ENCODE measurements around the gene PSMD3.

The PSMD3 gene

GRCh38 chr17:40026816-40027613 lies 46.4 kb downstream of the PSMD3 start:
- Histone ChIP-seq H3K36me3 (ENCODE audit: insufficient read depth, low read length) (peaks cover 63% of the 10 kb centered on the region), H3K9ac (ENCODE audit: insufficient read length) (no peak overlapping the region), H3K27ac (no peak overlapping the region), H3K4me3 (no peak overlapping the region), H3K9me3 (ENCODE audit: low read depth, low read length) (no peaks in the 10 kb centered on the region)
- TF ChIP-seq EZH2 (IDR thresholded peaks at IDR 0.05) (no peak), FOXP2 (optimal IDR thresholded peaks at IDR 0.05; ENCODE audit: control extremely low read depth, extremely low read length, insufficient read depth) (no peak), POLR2AphosphoS5 (IDR thresholded peaks at IDR 0.05; ENCODE audit: borderline replicate concordance, low read depth, low read length) (no peak)
- DNase-seq (ENCODE audit: low read depth, low spot score) = no peak

- Histone ChIP-seq H3K4me3 (no peak overlapping the region), H3K9me3 (ENCODE audit: low read depth, low read length) (no peaks in the 10 kb centered on the region), H3K27ac (no peak overlapping the region), H3K9ac (ENCODE audit: insufficient read length) (no peak overlapping the region), H3K36me3 (ENCODE audit: insufficient read depth, low read length) (peaks cover 63% of the 10 kb centered on the region)
- DNase-seq (ENCODE audit: low read depth, low spot score) = no peak
- no peak for TF ChIP-seq FOXP2 (optimal IDR thresholded peaks at IDR 0.05; ENCODE audit: control extremely low read depth, extremely low read length, insufficient read depth)
- no peak for TF ChIP-seq EZH2 (IDR thresholded peaks at IDR 0.05)
- no peak for TF ChIP-seq POLR2AphosphoS5 (IDR thresholded peaks at IDR 0.05; ENCODE audit: borderline replicate concordance, low read depth, low read length)
Measured at GRCh38 chr17:40027614-40028012, 47.0 kb downstream of the PSMD3 start.

DNA sequence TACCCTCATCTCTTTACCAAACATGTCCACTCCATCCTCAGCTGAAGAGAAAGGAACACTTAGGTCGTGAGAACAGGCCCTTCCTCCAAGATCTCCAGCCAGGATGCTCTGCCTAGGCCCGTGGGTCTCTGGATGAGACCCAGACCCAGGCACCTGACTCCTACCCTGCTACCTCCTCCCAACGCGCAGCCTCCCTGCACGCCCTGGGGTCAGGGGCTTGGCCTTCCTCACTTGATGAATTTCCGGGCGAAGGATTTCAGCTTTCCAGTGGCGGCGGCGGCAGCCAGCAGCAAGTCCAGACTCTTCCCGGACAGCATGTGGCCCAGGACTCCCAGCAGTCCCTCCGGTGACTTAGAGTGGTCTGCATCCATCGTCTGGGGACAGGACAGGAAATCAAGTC lies 48.0 kb downstream of the PSMD3 start:
- no peak overlapping the region for H3K4me3 ChIP-seq
- H3K9ac ChIP-seq (ENCODE audit: insufficient read length) = no peak overlapping the region
- H3K9me3 ChIP-seq (ENCODE audit: low read depth, low read length) = no peaks in the 10 kb centered on the region
- TF ChIP-seq EZH2 (IDR thresholded peaks at IDR 0.05) (no peak), POLR2AphosphoS5 (IDR thresholded peaks at IDR 0.05; ENCODE audit: borderline replicate concordance, low read depth, low read length) (no peak), FOXP2 (optimal IDR thresholded peaks at IDR 0.05; ENCODE audit: control extremely low read depth, extremely low read length, insufficient read depth) (no peak)
- H3K36me3 ChIP-seq (ENCODE audit: insufficient read depth, low read length) = peaks cover 65% of the 10 kb centered on the region
- no peak for DNase-seq (ENCODE audit: low read depth, low spot score)
- H3K27ac ChIP-seq = no peak overlapping the region

- TF ChIP-seq POLR2AphosphoS5 (IDR thresholded peaks at IDR 0.05; ENCODE audit: borderline replicate concordance, low read depth, low read length) (no peak), EZH2 (IDR thresholded peaks at IDR 0.05) (no peak), FOXP2 (optimal IDR thresholded peaks at IDR 0.05; ENCODE audit: control extremely low read depth, extremely low read length, insufficient read depth) (no peak)
- Histone ChIP-seq H3K4me3 (no peak overlapping the region), H3K9me3 (ENCODE audit: low read depth, low read length) (no peaks in the 10 kb centered on the region), H3K9ac (ENCODE audit: insufficient read length) (no peak overlapping the region), H3K27ac (no peak overlapping the region), H3K36me3 (ENCODE audit: insufficient read depth, low read length) (peaks cover 63% of the 10 kb centered on the region)
- no peak for DNase-seq (ENCODE audit: low read depth, low spot score)
Measured at GRCh38 chr17:40031706-40032105, 51.1 kb downstream of the PSMD3 start.

DNA sequence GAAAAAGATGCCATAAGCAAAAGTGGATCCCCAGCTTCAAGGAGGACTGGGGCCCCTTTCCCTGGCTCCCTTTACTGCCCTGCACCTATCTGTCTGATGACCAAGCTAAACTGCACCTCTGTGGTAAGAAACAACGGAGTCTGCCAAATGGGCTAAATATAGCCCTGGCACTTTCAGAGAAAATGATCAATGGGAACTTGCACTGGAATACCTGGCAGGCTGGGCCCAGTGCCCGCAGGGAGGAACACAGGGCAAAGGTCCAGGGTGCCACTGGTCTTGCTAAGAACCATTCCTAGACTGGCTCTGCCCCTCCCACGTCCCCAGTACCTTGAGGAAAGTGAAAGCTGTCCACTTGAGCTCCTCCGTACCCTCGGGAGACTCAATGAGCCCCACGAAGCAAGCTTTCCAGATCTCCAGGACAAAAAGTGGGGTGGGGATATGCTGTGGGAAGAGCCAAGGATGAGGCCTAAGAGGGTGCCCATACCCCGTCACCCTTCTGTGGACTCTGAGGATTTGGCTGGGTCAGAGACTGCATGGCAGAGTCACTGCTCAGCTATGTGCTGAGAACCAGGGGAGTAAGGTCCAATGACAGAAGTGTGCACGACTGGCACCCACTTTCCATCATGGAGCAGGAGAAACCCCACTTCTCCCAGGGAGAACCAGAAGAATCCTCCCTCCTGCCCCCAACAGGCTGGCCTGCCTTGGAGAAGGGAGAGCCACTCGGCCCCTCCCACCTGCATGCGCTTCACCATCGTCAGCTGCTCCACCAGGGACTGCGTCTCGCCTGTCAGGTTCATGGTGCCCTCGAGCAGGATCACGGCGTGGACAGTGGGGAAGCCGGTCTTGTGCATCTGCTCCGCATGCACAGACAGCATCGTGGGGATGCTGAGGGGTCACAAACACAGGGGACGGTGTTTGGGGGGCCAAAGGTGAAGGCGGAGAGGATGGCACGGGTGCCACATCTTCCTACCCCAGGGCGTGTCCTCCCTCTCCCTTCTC lies 52.0 kb downstream of the PSMD3 start:
- Histone ChIP-seq H3K4me3 (no peak overlapping the region), H3K9ac (ENCODE audit: insufficient read length) (no peak overlapping the region), H3K9me3 (ENCODE audit: low read depth, low read length) (no peaks in the 10 kb centered on the region), H3K36me3 (ENCODE audit: insufficient read depth, low read length) (peaks cover 59% of the 10 kb centered on the region), H3K27ac (no peak overlapping the region)
- TF ChIP-seq FOXP2 (optimal IDR thresholded peaks at IDR 0.05; ENCODE audit: control extremely low read depth, extremely low read length, insufficient read depth) (no peak), POLR2AphosphoS5 (IDR thresholded peaks at IDR 0.05; ENCODE audit: borderline replicate concordance, low read depth, low read length) (no peak), EZH2 (IDR thresholded peaks at IDR 0.05) (no peak)
- DNase-seq (ENCODE audit: low read depth, low spot score) = no peak

- H3K9ac ChIP-seq (ENCODE audit: insufficient read length) = no peak overlapping the region
- TF ChIP-seq EZH2 (IDR thresholded peaks at IDR 0.05) = no peak
- no peak for TF ChIP-seq FOXP2 (optimal IDR thresholded peaks at IDR 0.05; ENCODE audit: control extremely low read depth, extremely low read length, insufficient read depth)
- TF ChIP-seq POLR2AphosphoS5 (IDR thresholded peaks at IDR 0.05; ENCODE audit: borderline replicate concordance, low read depth, low read length) = no peak
- H3K27ac ChIP-seq = no peak overlapping the region
- no peak overlapping the region for H3K4me3 ChIP-seq
- H3K36me3 ChIP-seq (ENCODE audit: insufficient read depth, low read length) = peaks cover 57% of the 10 kb centered on the region
- no peaks in the 10 kb centered on the region for H3K9me3 ChIP-seq (ENCODE audit: low read depth, low read length)
- DNase-seq (ENCODE audit: low read depth, low spot score) = no peak
Measured at GRCh38 chr17:40033339-40033738, 52.7 kb downstream of the PSMD3 start.

GRCh38 chr17:40034426-40035161 lies 54.0 kb downstream of the PSMD3 start:
- no peak for TF ChIP-seq POLR2AphosphoS5 (IDR thresholded peaks at IDR 0.05; ENCODE audit: borderline replicate concordance, low read depth, low read length)
- no peak for TF ChIP-seq EZH2 (IDR thresholded peaks at IDR 0.05)
- TF ChIP-seq FOXP2 (optimal IDR thresholded peaks at IDR 0.05; ENCODE audit: control extremely low read depth, extremely low read length, insufficient read depth) = no peak
- no peak overlapping the region for H3K27ac ChIP-seq
- H3K4me3 ChIP-seq = no peak overlapping the region
- H3K36me3 ChIP-seq (ENCODE audit: insufficient read depth, low read length) = peaks cover 47% of the 10 kb centered on the region
- no peaks in the 10 kb centered on the region for H3K9me3 ChIP-seq (ENCODE audit: low read depth, low read length)
- DNase-seq (ENCODE audit: low read depth, low spot score) = no peak
- H3K9ac ChIP-seq (ENCODE audit: insufficient read length) = no peak overlapping the region

All from SK-N-MC (cell line).